Midbrain (tissue), 1 donor: ENCODE data around the gene ERFE.
"Not testable (repeated sequence)": the region's sequence is repeated elsewhere in the genome, so short reads cannot be mapped to it uniquely, and the experiment has no call there.

Source experiments
- DNase-seq: peaks from one replicate; lab custom pipeline; 2025; lab: John Stamatoyannopoulos, UW

Gene ERFE, protein sequence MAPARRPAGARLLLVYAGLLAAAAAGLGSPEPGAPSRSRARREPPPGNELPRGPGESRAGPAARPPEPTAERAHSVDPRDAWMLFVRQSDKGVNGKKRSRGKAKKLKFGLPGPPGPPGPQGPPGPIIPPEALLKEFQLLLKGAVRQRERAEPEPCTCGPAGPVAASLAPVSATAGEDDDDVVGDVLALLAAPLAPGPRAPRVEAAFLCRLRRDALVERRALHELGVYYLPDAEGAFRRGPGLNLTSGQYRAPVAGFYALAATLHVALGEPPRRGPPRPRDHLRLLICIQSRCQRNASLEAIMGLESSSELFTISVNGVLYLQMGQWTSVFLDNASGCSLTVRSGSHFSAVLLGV

DNA sequence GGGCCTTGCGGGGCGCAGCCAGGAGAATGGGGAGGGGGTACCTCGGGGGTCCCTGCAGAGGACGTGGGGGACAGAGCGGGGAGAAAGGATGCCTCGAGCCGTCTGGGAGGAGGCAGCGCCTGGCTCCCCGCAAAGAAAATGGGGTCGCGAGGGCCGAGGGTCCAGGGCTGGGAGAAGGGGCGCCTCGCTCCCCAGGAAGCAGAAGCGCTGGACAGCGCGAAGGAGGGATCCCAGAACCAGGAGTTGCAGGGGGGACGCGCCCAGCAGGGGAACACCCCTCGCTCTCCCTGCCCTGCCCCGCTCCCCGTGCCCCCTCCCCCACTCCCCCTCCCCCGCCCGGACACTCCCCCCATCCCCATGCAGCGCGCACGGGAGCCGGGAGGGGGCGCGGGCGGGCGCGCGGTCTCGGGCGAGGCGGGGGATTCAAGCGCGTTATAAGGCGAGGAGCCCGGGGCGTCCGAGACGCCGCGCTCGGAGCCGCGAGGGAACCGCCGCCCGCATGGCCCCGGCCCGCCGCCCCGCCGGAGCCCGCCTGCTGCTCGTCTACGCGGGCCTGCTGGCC lies at the start of gene ERFE:
Gene ERFE, plus strand, starts transcription at position 462 of the 562 bp plus-strand sequence. Its CDS starts 38 bp downstream, at position 500.
- DNase-seq: no peak

DNA sequence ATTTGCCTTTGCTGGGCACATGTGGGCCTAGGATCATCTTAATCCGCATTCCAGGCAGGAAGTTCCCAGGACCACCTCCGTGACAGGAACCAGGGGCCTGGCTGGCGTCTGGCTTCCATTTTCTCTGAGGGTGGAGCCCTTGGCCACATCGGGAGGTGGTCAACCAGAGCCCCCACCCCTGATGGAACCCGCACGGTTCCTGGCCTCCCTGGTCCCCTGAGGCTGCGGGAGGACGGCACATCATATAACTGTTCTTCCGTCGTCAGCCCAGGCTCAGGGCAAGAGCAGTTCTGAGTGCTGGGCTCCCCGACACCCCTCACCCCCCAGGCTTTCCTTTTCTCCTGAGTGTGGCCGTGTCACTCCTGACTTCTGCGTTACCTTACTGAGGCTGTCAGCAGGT lies 45.2 kb upstream of the ERFE start:
- no peak for DNase-seq

DNA sequence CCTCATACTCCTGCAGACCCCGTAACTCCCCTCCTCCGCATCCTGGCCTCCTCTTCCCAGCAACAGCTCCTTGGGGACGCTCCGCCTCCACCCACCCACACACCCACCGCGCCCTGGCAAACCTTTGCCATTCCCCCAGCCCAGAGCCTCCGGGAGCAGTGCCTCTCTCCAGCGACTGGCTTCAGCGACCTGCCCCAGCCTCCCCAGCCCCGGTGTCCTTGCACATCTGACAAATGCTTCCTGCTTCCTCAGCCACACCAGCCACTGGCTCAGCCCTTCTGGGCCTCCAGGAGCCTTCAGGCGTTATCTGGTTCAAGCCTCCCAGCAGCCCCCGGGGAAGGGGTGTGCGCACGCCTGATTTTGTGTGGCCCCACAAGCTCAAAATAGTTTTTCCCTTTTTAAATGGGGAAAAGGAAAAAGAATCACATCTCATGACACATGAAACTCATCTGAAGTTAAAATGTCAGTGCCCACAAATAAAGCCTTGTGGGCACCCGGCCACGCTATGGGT lies 44.4 kb upstream of the ERFE start:
- no peak for DNase-seq

- no peak for DNase-seq
Observed at GRCh38 chr2:238114851-238115660, 43.7 kb upstream of the ERFE start.

DNA sequence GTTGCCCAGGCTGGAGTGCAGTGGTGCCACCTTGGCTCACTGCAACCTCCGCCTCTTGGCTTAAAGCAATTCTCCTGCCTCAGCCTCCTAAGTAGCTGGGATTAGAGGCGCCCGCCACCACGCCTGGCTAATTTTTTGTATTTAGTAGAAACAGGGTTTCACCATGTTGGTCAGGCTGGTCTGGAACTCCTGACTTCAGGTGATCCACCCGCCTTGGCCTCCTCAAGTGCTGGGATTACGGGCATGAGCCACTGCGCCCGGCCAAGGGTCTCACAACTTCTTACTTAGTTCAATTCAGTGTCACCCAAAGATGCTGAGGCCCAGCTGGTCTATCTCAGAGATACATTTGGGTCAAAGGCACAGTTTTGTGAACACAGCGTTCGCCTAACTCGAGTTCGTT lies 43.1 kb upstream of the ERFE start:
- DNase-seq: not testable (repeated sequence)

- DNase-seq: no peak
Observed at GRCh38 chr2:238116298-238117198, 42.2 kb upstream of the ERFE start.

GRCh38 chr2:238117199-238118154 lies 41.3 kb upstream of the ERFE start:
- no peak for DNase-seq

GRCh38 chr2:238119756-238120462 lies 38.9 kb upstream of the ERFE start:
- DNase-seq: no peak

- no peak for DNase-seq
Observed at GRCh38 chr2:238120463-238121298, 38.1 kb upstream of the ERFE start.

DNA sequence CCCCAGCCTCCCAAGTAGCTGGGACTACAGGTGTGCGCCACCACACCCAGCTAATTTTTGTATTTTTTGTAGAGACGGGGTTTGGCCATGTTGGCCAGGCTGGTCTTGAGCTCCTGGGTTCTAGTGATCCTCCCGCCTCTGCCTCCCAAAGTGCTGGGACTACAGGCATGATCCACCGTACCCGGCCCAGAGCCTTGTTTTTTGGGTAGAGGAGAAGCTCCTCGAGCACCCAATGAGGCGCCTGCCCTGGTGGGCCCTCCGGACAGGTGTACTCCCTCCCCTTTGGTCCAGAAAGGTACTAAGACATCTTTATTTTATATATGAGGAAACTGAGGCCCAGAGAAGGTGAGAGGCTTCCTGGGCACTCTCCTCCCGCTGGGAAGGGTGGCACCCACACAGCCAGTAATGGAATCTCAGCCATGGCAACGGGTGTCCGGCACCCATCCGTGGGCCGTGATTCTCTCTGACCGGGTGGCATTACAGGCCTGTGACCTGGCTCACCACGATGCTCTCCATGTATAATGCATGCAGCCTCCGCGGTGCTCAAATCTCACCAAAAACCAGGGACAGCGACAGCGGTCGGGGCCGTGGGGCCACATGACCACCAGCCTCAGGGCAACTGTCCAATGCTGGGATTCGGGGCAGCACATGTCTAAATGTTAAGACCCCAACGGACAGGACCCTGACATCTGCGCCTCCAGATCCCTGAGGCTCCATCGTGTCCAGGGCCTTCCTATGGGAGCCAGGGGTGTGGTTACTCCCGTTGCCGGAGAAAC lies 37.1 kb upstream of the ERFE start:
- DNase-seq: no peak

DNA sequence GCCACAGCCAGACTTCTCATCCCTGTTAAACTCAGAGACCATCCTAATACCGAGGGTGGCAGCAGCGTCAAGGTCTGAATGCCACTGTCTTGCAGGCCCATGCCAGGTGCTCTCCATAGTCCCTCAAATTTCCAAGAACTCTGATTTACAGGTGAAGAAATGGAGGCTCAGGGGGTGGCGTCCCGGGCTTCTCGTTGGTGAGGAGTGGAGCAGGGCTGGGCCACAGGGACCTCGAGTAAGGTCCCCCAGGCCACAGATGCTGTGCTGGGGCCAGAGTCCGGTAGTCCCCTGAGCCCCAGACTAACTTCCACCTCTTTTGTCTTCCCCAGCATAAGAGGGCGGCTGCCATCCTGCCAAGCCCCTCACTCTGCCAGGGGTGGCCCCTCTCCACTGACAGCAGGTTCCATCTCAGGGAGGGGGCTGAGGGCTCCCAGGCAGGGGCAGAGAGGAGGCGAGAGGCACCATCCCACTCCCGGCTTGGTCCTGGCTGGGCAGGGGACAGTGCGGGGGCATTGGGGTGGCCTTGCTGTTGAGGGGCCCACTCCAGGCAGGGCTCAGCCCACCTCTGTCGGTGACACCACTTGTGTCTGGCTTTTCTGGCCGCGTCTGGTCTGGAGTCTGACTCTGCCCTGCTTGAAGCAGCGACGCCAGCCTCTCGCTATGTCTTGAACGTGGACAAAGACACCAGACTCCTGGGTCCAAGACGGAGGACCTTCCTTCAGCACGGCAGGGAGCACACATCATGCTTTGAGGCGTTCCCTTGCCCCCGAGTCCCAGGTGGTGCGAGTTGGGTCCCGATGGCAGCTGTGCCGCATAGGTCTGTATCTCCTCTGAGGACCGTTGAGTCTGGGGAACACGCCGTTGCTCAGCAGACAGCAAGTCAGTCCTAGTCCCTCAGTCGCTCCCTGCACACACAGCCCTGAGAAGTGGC lies 36.2 kb upstream of the ERFE start:
- DNase-seq: no peak

DNA sequence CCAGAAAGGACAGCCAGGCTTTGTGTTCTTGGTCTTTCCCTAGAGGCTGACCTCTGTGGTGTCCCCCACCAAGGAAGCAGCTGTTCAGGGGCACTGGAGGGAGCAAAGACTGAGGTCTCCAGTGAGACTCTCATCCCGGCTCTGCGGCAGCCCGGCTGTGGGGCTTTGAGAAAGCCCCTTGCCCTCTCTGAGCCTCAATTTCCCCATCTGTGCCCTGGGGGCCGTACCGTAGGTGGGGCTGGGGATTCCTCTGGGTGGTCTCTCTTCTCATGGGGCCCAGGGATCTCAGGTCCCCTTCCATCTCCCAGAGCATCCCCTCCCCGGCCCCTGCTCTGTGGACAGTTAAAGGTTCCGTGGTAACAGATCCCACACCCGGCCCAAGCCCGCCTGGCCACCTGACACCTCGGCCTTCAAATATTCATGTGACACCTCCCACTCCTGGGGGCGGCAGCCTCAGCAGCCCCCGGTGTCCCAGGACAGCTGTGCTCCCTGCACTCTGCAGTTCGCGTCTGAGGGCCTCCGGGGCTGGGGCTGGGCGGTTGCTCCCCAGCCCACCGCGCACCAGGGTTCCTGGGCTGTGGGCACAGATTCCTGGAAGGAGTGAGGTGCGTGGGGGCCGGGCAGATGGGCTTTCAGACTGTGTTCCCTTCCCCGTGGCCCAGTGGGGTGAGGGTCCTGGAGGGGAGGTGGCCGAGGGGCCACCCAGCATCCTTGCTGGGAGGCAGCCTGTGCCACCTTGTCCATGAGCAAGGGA lies 35.4 kb upstream of the ERFE start:
- no peak for DNase-seq

DNA sequence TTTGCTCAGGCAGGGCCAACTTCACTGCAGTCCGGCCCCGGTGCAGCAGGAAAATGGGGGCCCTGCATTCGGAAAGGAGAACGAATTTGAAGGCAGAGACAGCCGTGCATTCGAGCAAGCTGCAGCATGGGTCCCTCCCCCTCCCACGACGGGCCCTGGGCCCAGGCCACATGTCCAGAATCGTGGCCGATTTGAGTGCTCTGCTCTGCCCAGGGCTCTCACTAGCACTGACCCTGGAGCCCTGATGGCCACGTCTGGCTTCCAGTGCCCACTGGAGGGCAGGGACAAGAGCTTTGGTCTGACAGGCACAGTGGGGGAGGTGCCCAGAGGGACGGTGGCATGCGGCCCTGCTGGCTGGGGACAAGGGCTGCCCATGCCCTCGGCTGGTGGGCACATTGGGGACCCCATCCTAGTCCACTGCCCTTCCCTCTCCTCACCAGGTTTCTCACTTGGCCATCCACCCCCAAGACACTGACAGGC lies 34.7 kb upstream of the ERFE start:
- DNase-seq: no peak

- DNase-seq: no peak
Observed at GRCh38 chr2:238124488-238125126, 34.2 kb upstream of the ERFE start.

GRCh38 chr2:238125127-238125885 lies 33.5 kb upstream of the ERFE start:
- no peak for DNase-seq
